EL (cell line): ENCODE measurements around the gene TMEM273.
A peak's percentile ranks its signal among the peaks of the same experiment; 100 is the strongest.

Experiments
- DNase-seq: peaks from one replicate; pipeline ENCODE4 v3.0.0-alpha.2; 2016

The TMEM273 gene

GRCh38 chr10:49187950-49188761, at the start of gene TMEM273:
Gene TMEM273, minus strand, starts transcription at chr10:49188391. Its CDS starts 55 bp downstream, at chr10:49188336.
- DNase-seq, result no peak

GRCh38 chr10:49237985-49238384, 49.8 kb upstream of the TMEM273 start:
- DNase-seq, result no peak

- DNase-seq, result no peak
Measured at GRCh38 chr10:49235392-49235791, 47.2 kb upstream of the TMEM273 start.

GRCh38 chr10:49231086-49231820, 43.1 kb upstream of the TMEM273 start:
- DNase-seq, result no peak

GRCh38 chr10:49230004-49230403, 41.8 kb upstream of the TMEM273 start:
- DNase-seq, result no peak

- no peak for DNase-seq
Measured at GRCh38 chr10:49228677-49229076, 40.5 kb upstream of the TMEM273 start.

- no peak for DNase-seq
Measured at GRCh38 chr10:49227406-49227805, 39.2 kb upstream of the TMEM273 start.

- no peak for DNase-seq
Measured at GRCh38 chr10:49226594-49226993, 38.4 kb upstream of the TMEM273 start.

GRCh38 chr10:49225218-49225876, 37.2 kb upstream of the TMEM273 start:
- DNase-seq, result no peak

- DNase-seq, result no peak
Measured at GRCh38 chr10:49223205-49223604, 35.0 kb upstream of the TMEM273 start.

GRCh38 chr10:49222170-49222569, 34.0 kb upstream of the TMEM273 start:
- no peak for DNase-seq

- DNase-seq, result no peak
Measured at GRCh38 chr10:49220679-49221078, 32.5 kb upstream of the TMEM273 start.

GRCh38 chr10:49220031-49220430, 31.8 kb upstream of the TMEM273 start:
- DNase-seq, result peak; percentile 16

GRCh38 chr10:49219248-49219647, 31.1 kb upstream of the TMEM273 start:
- no peak for DNase-seq

- no peak for DNase-seq
Measured at GRCh38 chr10:49218480-49218879, 30.3 kb upstream of the TMEM273 start.

GRCh38 chr10:49217645-49218044, 29.5 kb upstream of the TMEM273 start:
- DNase-seq, result no peak

- DNase-seq, result no peak
Measured at GRCh38 chr10:49213211-49213610, 25.0 kb upstream of the TMEM273 start.

- no peak for DNase-seq
Measured at GRCh38 chr10:49212783-49213182, 24.6 kb upstream of the TMEM273 start.

GRCh38 chr10:49212076-49212475, 23.9 kb upstream of the TMEM273 start:
- no peak for DNase-seq

GRCh38 chr10:49208996-49209395, 20.8 kb upstream of the TMEM273 start:
- no peak for DNase-seq

GRCh38 chr10:49207936-49208487, 19.8 kb upstream of the TMEM273 start:
- no peak for DNase-seq

GRCh38 chr10:49207113-49207512, 18.9 kb upstream of the TMEM273 start:
- DNase-seq, result no peak

- DNase-seq, result no peak
Measured at GRCh38 chr10:49205206-49205605, 17.0 kb upstream of the TMEM273 start.
